B cell (primary cell): ENCODE data around the gene SLC2A1. TPM values are rescaled to one million over a fixed set of nuclear protein-coding genes. Genes with fewer than 3 reads are reported as not detected.
A peak's percentile ranks its signal among the peaks of the same experiment; 100 is the strongest.

Experiments used
- ATAC-seq: fragments of 200-7000 bp; cut with Tn5 transposase; one replicate; pipeline ENCODE4 v1.10.0; 2021; ENCODE audit warnings: low read depth, mild to moderate bottlenecking, moderate number of reproducible peaks, moderate library complexity
- CTCF ChIA-PET: fragments of 350-600 bp; sonication (Branson Sonifier 250); formaldehyde crosslinking; loops from one replicate; lab custom pipeline; 2021; ENCODE audit warnings: antibody characterized with exemption, inconsistent platforms; lab: Charles Lee
- POLR2A ChIA-PET: fragments of 350-600 bp; sonication (Branson Sonifier 250); formaldehyde crosslinking; loops from one replicate; lab custom pipeline; 2021; ENCODE audit warnings: antibody characterized with exemption; lab: Charles Lee
- DNase-seq: peaks from one replicate; pipeline ENCODE4 v3.0.0; 2013
- H2AFZ ChIP-seq: 2 replicates; pipeline ENCODE4 v1.6.1; 2012; ENCODE audit warnings: mild to moderate bottlenecking, low read depth, low read length; ENCODE audit not compliant: insufficient read depth, poor library complexity, severe bottlenecking
- H3K27ac ChIP-seq, 2 donors: 1 replicate in 1 of 2; 2 replicates in 1 of 2; pipeline ENCODE4 v1.5.1; 2012 to 2013; ENCODE audit warnings: low read length in 2 of 2, mild to moderate bottlenecking in 2 of 2, moderate library complexity in 1 of 2
- H3K27me3 ChIP-seq, 4 experiments: fragments of 200-600 bp in 1 of 4; sonication (generic) in 1 of 4; replicated peaks in 1 of 4; 1 replicate in 2 of 4; 2 replicates in 2 of 4; pipeline versions ENCODE4 v1.6.1 to v1.7.0; 2013 to 2016; ENCODE audit warnings: low read length in 3 of 4, mild to moderate bottlenecking in 2 of 4, mixed read lengths in 1 of 4, moderate library complexity in 1 of 4; ENCODE audit not compliant: insufficient read depth in 4 of 4, control insufficient read depth in 3 of 4; ENCODE audit errors: control extremely low read depth in 1 of 4
- H3K36me3 ChIP-seq, 2 experiments: replicated peaks in 1 of 2; 1 replicate in 1 of 2; 2 replicates in 1 of 2; pipeline versions ENCODE4 v1.6.1 to v1.7.1; 2013; ENCODE audit warnings: low read length in 1 of 2; ENCODE audit not compliant: insufficient read depth in 2 of 2, control insufficient read depth in 1 of 2; ENCODE audit errors: control extremely low read depth in 1 of 2, extremely low read depth in 1 of 2
- H3K4me1 ChIP-seq, 2 donors: fragments of 200-600 bp in 1 of 2; sonication (generic) in 1 of 2; 1 replicate in 1 of 2; 2 replicates in 1 of 2; pipeline versions ENCODE4 v1.5.1 to v1.6.1; 2013 to 2017; ENCODE audit warnings: low read length in 2 of 2; ENCODE audit not compliant: control insufficient read depth in 2 of 2, insufficient read depth in 2 of 2
- H3K4me2 ChIP-seq: replicated peaks from 2 replicates; pipeline ENCODE3; 2012; ENCODE audit warnings: mild to moderate bottlenecking, low read depth, low read length; ENCODE audit not compliant: poor library complexity, severe bottlenecking
- H3K4me3 ChIP-seq, 5 experiments: fragments of 200-600 bp in 1 of 5; sonication (generic) in 1 of 5; 1 replicate in 3 of 5; 2 replicates in 2 of 5; pipeline versions ENCODE4 v1.5.1 to v1.7.0; 2011 to 2016; ENCODE audit warnings: low read length in 4 of 5, mild to moderate bottlenecking in 4 of 5, low read depth in 2 of 5, control low read depth in 1 of 5, moderate library complexity in 1 of 5; ENCODE audit not compliant: insufficient read depth in 1 of 5; ENCODE audit errors: control extremely low read depth in 1 of 5, extremely low read depth in 1 of 5
- H3K79me2 ChIP-seq: fragments of 200-600 bp; sonication (generic); one replicate; pipeline ENCODE4 v1.6.0; 2016; ENCODE audit warnings: low read length; ENCODE audit not compliant: control insufficient read depth, insufficient read depth
- H3K9ac ChIP-seq: fragments of 200-600 bp; sonication (generic); 2 replicates; pipeline ENCODE4 v1.6.1; 2017; ENCODE audit warnings: mild to moderate bottlenecking, low read length, moderate library complexity
- H3K9me3 ChIP-seq, 3 donors: one replicate each; pipeline versions ENCODE4 v1.6.1 to v1.7.1; 2013; ENCODE audit warnings: low read length in 2 of 3; ENCODE audit not compliant: control insufficient read depth in 2 of 3, insufficient read depth in 1 of 3; ENCODE audit errors: control extremely low read depth in 1 of 3
- H4K20me1 ChIP-seq: 2 replicates; pipeline ENCODE4 v1.6.0; 2012; ENCODE audit warnings: mild to moderate bottlenecking, low read length; ENCODE audit not compliant: insufficient read depth, control insufficient read depth, poor library complexity, severe bottlenecking
- H3K27ac Mint-ChIP-seq: one replicate; pipeline ENCODE4 v1.8.0; 2021; ENCODE audit warnings: mixed read lengths
- H3K27me3 Mint-ChIP-seq: one replicate; pipeline ENCODE4 v1.8.0; 2021; ENCODE audit warnings: mixed read lengths
- H3K4me1 Mint-ChIP-seq: one replicate; pipeline ENCODE4 v1.8.0; 2021; ENCODE audit warnings: mixed read lengths
- H3K4me3 Mint-ChIP-seq: one replicate; pipeline ENCODE4 v1.8.0; 2021; ENCODE audit warnings: mixed read lengths
- H3K9me3 Mint-ChIP-seq: one replicate; pipeline ENCODE4 v1.8.0; 2022; ENCODE audit warnings: mixed read lengths; ENCODE audit not compliant: insufficient read depth
- CTCF ChIP-seq: fragments of 200-600 bp; IDR thresholded peaks from one replicate; pipeline ENCODE4 v1.8.0; 2022; ENCODE audit warnings: antibody characterized with exemption, mild to moderate bottlenecking
- EZH2 ChIP-seq: IDR thresholded peaks from 2 replicates; pipeline ENCODE4 v1.6.1; 2012; ENCODE audit warnings: borderline replicate concordance, low read depth, mild to moderate bottlenecking, moderate library complexity, low read length; ENCODE audit not compliant: insufficient read depth, poor library complexity, severe bottlenecking
- WGBS: methylation state at CpG from one replicate; pipeline ENCODE4 v1.1.5; 2013; ENCODE audit warnings: missing lambda C conversion rate; ENCODE audit not compliant: insufficient coverage; 5-methylcytosine and 5-hydroxymethylcytosine counted together
- intact Hi-C: fragments of 100-400 bp; cut with micrococcal nuclease; formaldehyde crosslinking; loops from one replicate; pipeline ENCODE4 v1.10.0; 2022
- polyA plus RNA-seq: library from polyadenylated mRNA; depleted of rRNA; stranded (reverse); fragments of >200 nt; gene quantifications from 2 replicates; pipeline ENCODE4 v1.2.3, GENCODE V29; 2012
- total RNA-seq, 2 donors: library from RNA; stranded (reverse); fragments of 120-200 nt in 1 of 2; gene quantifications; 1 replicate in 1 of 2; 2 replicates in 1 of 2; pipeline versions ENCODE4 v1.2.3 to v1.2.4, GENCODE V29; 2013 to 2022

The SLC2A1 gene
- total and polyA plus RNA-seq, 2 donors (not counting 1 experiment from before 2014, with no cell fraction given): 223 to 240 TPM

GRCh38 chr1:42942444-42942843, 16.2 kb downstream of the SLC2A1 start:
- CTCF ChIA-PET: interaction anchor here (1.1 to 2.3 kb wide), 4 partner anchors 10 to 131 kb away, joined by 4 to 12 read pairs (median 6); no protein-coding TSS in a partner anchor
- peak; percentile 62 for DNase-seq

More at GRCh38 chr1:42942444-42942843, 16.2 kb downstream of the SLC2A1 start:
- Histone ChIP-seq H3K79me2 (peaks cover 100% of the 10 kb centered on the region), H3K4me3 (no peak overlapping the region), H3K27me3 (no peaks in the 10 kb centered on the region), H3K9me3 (no peaks in the 10 kb centered on the region), H3K9ac (no peak overlapping the region), H2AFZ (no peak overlapping the region), H3K4me2 (peak overlapping the region; percentile 67), H3K4me1 (peaks cover 97 to 100% of the 10 kb centered on the region in 2 donors), H3K36me3 (peaks cover 0 to 75% of the 10 kb centered on the region in 2 experiments), H3K27ac (peak overlapping the region; percentile 66 to 76), H4K20me1 (peaks cover 92% of the 10 kb centered on the region)
- TF ChIP-seq CTCF (no peak), EZH2 (no peak)
- POLR2A ChIA-PET: interaction anchor here (0.8 to 2.8 kb wide), 5 partner anchors 7 to 18 kb away, joined by 3 to 27 read pairs (median 8); no protein-coding TSS in a partner anchor
- WGBS: 0% methylated on average over 4 of the region's 6 CpGs
- ATAC-seq: peak; percentile 23
- intact Hi-C loops: no loop called here
- H3K27ac Mint-ChIP-seq: peak overlapping the region; percentile 92
- H3K4me3 Mint-ChIP-seq: peak overlapping the region; percentile 67
- H3K4me1 Mint-ChIP-seq: peaks cover 96% of the 10 kb centered on the region
- no peaks in the 10 kb centered on the region for H3K27me3 Mint-ChIP-seq
- H3K9me3 Mint-ChIP-seq: no peaks in the 10 kb centered on the region
